Measurements from ENCODE around the gene IGF2R.
A peak's percentile ranks its signal among the peaks of the same experiment; 100 is the strongest.
"Not testable (repeated sequence)": the region's sequence is repeated elsewhere in the genome, so short reads cannot be mapped to it uniquely, and the experiment has no call there.

Gene IGF2R

DNA sequence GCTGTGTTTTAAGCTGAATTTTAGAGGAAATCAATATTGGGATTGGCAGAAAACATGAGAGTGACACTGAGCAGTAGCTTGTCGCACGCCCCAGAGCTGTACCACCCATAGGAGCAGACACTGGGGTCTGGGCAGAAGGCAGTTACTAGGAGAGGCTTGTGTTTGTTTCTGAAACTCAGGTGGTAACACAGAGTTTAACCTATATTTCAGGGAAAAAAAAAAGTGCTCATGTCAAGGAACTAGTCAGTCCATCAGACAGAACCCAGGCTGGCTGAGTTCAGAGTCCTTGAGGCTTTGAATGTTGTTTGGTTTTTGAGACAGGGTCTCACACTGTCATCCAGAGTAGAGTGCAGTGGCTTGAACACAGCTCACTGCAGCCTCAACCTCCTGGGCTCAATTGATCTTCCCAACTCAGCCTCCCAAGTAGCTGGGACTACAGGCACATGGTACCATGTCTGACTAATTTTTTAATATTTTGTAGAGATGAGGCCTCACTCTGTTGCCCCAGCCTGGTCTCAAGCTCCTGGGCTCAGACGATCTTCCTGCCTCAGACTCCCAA, 159.3 kb downstream of the IGF2R start:
- no peak for DNase-seq

DNA sequence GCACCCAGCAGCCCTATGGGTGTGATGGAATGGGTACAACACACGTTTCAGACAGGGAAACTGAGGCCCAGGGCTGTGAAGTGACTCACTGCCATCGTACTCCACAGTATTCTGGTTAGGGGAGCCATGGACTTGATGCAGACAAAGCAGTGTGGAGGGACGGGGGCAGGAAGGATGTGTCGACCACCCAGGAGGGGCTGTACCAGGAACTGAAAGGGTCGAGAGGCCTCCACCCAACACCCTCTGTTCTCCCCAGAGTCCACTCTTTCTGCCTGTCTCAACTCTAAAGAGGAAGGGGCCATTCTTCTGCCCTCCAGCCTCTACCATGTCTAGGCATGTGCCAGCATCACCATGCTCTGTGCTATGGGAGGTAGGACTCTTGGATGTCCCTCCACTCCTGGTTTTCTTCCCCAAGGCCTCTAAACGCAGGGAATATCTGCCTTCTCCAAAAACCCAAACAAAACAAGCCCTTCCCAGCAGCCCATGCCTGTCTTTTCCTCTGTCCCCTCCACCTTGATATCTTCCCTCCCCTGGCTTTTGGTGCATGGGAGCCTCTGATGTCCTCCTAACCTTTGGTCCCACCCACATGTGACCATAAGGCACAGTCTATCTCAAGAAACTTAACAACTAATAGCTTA, 160.1 kb downstream of the IGF2R start:
- DNase-seq, result no peak

DNA sequence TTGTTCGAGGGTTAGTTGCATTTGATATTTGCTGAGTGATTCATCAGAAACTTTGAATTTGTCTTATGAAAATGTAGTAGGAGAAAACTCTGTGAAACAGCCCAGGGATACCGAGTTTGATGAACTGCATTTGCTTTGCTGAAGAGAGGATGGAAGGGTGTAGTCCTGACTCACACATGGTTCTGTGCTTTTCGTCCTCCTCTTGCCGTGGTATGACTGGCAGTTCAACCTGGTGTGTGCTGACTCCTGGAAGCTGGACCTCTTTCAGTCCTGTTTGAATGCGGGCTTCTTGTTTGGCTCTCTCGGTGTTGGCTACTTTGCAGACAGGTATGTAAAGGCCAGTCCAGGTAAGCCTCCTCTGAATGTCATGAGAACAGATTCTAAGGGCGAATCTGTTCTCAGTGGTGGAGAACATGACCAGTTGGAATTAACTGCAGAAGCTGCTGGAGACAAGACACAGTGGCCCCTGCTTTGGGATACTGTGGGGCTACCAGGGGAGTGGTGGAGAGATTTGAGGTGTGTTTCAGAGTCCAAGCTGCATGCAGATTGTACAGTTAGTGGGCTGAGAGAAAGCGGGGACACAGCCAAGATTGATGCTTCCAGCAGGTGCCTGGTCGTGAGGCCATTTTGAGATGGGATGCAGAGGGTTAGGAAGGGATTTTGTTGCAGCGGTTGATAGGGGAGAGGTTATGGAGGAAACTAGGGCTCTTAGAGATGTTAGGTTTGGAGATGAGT, 161.2 kb downstream of the IGF2R start:
- DNase-seq, result no peak

DNA sequence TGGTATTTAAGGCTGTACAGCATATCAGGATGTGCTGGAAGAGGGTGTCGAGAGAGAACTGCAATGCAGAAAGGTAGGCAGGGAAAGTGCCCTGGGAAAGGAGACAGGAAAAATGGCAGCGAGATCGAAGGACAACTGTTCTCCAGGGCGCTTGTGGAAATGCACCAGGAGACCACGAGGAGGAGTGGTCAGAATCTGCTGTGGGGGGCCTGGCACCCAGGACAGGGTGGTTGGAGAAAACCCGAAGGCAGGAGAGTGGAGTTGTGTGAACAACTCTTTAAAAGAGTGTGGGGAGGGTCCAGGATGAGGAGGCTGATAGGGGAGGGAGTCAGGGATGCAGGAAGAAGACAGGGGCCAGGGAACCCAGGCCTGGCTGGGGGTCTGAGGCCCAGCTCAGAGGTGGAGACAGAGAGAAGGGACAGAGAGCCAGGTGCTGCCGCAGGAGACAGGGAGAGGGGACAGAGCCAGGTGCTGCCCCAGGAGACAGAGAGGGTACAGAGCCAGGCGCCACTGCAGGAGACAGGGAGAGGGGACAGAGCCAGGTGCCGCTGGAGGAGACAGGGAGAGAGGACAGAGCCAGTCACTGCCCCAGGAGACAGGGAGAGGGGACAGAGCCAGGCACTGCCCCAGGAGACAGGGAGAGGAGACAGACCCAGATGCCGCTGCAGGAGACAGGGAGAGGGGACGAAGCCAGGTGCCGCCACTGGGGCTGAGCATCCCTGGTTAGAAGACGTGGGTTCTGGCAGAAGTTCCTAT, 162.0 kb downstream of the IGF2R start:
- DNase-seq, result no peak

DNA sequence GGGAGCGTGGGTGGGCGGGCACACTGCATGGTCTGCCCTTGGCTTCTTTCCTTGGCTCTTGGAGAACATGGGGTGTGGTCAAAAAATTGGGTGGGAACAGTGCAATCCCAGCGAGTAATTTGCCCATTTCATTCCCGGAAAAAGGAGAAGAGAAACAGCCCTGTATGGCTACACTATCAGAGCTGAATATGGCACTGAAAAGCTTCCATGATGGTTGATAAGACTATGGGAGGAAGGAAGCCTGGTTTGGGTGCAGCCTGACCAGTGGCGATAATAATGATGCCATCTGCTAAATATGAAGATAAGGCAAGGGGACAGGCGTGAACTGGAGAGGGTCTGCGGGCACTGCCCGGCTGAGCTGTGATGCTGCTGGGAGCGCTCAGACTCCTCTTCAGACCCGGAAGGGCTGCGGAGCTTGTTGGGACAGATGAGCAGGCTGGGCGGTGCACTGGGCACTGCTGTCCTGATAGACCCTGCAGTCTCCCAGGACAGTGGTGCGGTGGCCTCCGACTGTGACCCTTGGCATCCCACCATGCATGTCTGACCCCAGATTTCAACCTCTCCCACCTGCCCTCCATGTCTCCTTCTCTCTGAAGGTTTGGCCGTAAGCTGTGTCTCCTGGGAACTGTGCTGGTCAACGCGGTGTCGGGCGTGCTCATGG, 162.9 kb downstream of the IGF2R start:
- no peak for DNase-seq

- no peak for DNase-seq
These were observed 163.4 kb downstream of the IGF2R start for GRCh38 chr6:160132297-160132637.

- peak; percentile 14 for DNase-seq
These were observed 164.0 kb downstream of the IGF2R start for GRCh38 chr6:160132776-160133338.

- DNase-seq, result no peak
These were observed 164.8 kb downstream of the IGF2R start for GRCh38 chr6:160133441-160134336.

GRCh38 chr6:160134337-160134751, 165.5 kb downstream of the IGF2R start:
- not testable (repeated sequence) for DNase-seq

DNA sequence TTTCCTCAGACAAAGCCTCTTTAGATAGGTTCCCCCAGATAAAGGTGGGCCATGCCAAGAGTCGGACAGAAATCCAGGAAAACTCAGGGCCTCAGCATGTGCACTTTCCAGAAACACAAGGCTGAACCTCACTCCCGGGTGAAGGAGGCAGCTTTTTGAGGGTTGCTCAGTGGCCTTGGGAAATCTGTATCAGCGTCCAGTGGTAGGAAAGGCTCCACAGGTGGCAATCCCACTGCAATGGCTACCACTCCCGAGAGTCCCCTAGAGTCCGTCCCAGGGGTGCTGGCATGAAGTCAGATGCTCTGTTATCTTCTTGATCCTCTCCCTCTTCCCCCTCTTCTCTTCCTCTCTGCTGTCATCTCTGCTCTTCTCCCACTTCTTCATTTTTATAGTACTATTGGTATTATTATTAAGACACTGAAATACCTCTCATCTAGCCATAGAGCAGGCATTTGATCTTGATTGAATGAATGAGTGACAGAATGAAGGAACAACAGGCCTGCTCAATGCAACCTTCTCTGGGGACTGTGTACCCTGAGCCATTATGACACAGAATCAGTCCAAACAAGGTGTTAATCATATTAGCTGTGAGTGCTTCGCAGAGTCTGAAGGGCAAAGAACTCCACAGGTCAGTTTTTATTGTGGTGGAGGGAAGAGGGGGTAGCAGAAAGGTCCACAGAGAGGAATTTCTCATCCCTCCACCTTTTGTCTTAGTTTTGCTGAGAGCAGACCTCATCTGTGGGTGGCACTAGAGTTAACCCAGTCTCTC, 166.1 kb downstream of the IGF2R start:
- no peak for DNase-seq

DNA sequence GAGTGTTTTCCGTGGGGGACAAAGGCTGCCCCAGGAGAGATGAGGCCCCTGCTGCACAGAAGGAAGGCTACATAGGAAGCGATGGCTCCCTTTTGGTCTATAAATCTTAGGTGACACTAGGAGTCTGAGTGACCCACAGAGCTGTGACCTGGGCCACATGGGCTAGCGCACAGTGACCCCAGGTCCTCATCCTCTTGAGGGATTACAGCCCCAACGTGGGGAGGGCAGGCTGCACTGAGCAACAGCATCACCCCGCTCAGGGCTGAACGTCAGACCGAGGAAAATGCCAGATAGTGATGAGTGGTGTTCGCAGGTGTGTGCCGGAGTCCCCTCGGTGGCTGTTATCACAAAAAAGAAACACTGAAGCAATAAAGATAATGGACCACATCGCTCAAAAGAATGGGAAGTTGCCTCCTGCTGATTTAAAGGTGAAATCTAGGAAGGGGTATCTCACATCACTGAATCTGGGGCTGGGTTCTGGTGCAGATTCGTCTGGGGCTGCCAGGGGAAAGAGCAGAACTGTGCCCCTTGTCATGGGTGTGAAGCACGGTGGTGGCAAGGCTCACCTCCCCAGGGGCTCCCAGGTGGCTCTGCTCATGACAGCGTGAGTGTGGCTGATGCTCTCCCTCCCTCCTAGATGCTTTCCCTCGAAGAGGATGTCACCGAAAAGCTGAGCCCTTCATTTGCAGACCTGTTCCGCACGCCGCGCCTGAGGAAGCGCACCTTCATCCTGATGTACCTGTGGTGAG, 167.2 kb downstream of the IGF2R start:
- DNase-seq, result no peak

- DNase-seq, result no peak
These were observed 168.5 kb downstream of the IGF2R start for GRCh38 chr6:160137130-160137988.

DNA sequence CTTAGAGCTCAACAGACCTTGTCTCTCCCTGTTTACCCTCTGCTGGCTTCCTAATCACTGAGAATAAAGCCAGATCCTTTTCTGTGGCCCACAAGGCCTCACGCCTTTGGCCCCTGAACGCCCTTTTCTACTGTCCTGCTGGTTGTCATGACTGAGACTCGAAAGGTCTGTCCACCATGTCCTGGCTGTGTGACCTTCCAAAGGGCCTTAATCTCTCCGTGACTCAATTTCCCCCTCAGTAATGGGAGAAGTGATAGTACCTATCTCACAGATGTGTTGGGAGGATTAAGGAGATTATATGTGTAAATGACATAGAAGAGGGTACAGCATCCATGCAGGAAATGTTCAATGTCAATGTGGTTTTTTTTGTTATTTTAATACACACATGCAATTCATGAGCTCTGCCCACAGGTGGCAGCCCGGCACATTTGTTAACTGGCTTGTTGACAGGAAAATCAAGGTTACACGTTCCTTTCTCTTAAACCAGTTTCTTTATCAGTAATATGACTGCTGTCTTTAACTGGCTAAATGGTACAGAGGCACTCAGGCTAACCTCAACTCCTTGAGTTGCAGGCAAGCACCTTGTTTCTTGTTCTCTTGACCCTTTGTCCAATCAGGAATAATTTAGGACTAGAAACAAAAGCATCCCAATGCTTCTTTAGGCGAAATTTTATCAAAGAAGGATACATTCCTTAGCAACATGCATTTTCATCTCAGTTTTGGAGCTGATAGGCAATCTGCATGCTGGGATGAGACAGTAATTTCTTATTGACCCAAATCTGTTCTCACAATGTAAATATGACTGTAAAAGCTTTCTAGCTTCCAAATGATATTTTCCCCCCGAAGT, 169.3 kb downstream of the IGF2R start:
- peak; percentile 65 for DNase-seq

- DNase-seq, result no peak
These were observed 170.0 kb downstream of the IGF2R start for GRCh38 chr6:160138839-160139419.

- peak; percentile 92 for DNase-seq
These were observed 170.6 kb downstream of the IGF2R start for GRCh38 chr6:160139420-160139851.

GRCh38 chr6:160140493-160140892, 171.6 kb downstream of the IGF2R start:
- not testable (repeated sequence) for DNase-seq

DNA sequence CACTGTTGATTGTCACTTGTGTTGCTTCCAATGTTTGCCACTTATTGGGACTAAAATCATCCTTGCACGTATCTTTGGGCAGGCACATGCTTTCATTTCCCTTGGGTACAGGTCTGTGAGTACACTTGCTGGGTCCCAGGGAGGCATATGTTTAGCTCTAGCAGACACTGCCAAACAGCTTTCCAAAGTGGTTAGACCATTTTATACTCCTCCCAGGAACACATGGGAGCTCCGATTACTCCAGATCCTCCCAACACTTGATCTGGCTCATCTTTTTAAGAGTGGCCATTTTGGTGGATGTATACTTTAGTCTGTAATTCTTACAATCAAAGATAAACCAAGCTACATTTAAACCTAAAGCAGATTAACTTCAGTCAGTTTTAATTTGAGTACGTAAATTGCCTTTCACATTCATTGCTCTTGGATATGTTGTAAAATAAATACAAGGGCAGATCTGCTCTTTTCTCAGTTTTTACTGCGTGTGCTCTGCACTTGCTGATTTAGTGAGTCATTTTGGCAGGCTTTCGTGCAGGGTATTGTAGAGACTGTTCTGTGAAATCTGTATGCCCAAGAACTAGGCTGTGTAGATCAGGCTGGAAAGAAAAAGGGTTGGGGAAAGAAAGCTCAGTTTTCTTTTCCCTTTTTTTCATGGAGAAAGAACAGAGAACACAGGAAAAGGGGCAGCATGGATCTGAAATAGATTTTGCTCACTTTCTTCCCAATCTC, 172.3 kb downstream of the IGF2R start:
- DNase-seq, result peak; percentile 57

All from fibroblast of skin of right biceps (primary cell).